22Rv1 (cell line): Measurements from ENCODE around the gene GZMM.

Experiments used
- CTCF ChIP-seq: fragments of 450-650 bp; IDR thresholded peaks from 2 replicates; pipeline ENCODE4 v1.5.1; 2017; ENCODE audit warnings: mild to moderate bottlenecking
- ZFX ChIP-seq: fragments of 450-650 bp; IDR thresholded peaks from 2 replicates; pipeline ENCODE4 v1.6.1; 2017; ENCODE audit warnings: antibody characterized with exemption, borderline replicate concordance

- TF ChIP-seq CTCF, result no peak
- no peak for TF ChIP-seq ZFX
Observed at GRCh38 chr19:535017-535835, 8.6 kb upstream of the GZMM start.
